ENCODE measurements around the gene DRP2. TPM values are rescaled to one million over a fixed set of nuclear protein-coding genes. Genes with fewer than 3 reads are reported as not detected.

Gene DRP2
- total RNA-seq, 1 experiment from 2014 or later = 0.64 TPM

GRCh38 chrX:101176439-101176838 lies 43.1 kb upstream of the DRP2 start:
- Histone ChIP-seq H3K9ac (ENCODE audit: low read length) (no peak overlapping the region), H2AFZ (ENCODE audit: low read depth, low read length, poor library complexity, severe bottlenecking) (no peak overlapping the region), H3K79me2 (ENCODE audit: insufficient read depth, low read length) (no peaks in the 10 kb centered on the region), H4K20me1 (ENCODE audit: insufficient read depth) (no peaks in the 10 kb centered on the region), H3K4me3 (replicated peaks in 1 of 2; ENCODE audit: low read depth in 1 of 2, low read length in 2 of 2) (no peak overlapping the region), H3K9me3 (ENCODE audit: control insufficient read depth in 1 of 2, insufficient read depth in 1 of 2, low read depth in 1 of 2, low read length in 2 of 2) (no peaks in the 10 kb centered on the region), H3K36me3 (ENCODE audit: control insufficient read depth in 1 of 2, insufficient read depth in 2 of 2, low read length in 2 of 2) (no peaks in the 10 kb centered on the region), H3K9me2 (ENCODE audit: insufficient read depth) (no peaks in the 10 kb centered on the region), H3K27me3 (ENCODE audit: insufficient read depth, low read length) (no peaks in the 10 kb centered on the region), H3K4me1 (ENCODE audit: control insufficient read depth in 1 of 2, insufficient read depth in 2 of 2, low read length in 2 of 2) (no peaks in the 10 kb centered on the region), H3K27ac (ENCODE audit: low read depth, low read length) (no peak overlapping the region), H3K4me2 (ENCODE audit: low read length) (no peak overlapping the region)
- ChIA-PET CTCF (no interaction called here), POLR2A (no interaction called here), RAD21 (ENCODE audit: low non-redundant PET in 1 of 2, low total read pairs in 2 of 2, uncharacterized antibody in 2 of 2, unreplicated experiment in 2 of 2) (no interaction called here)
- no TSS peak for BruUV-seq (replicated peaks)
- intact Hi-C loops (cut with micrococcal nuclease) = no loop called here
- TF ChIP-seq CTCF (IDR thresholded peaks at IDR 0.05 in 2 of 3, conservative IDR thresholded peaks at IDR 0.05 in 1 of 3; ENCODE audit: borderline replicate concordance in 1 of 3, insufficient read depth in 1 of 3, low read depth in 2 of 3, low read length in 2 of 3) (no peak), RAD21 (IDR thresholded peaks at IDR 0.05; ENCODE audit: low read depth) (no peak), SP1 (IDR thresholded peaks at IDR 0.05; ENCODE audit: low read depth) (no peak), SRF (IDR thresholded peaks at IDR 0.05; ENCODE audit: low read depth) (no peak), JUND (IDR thresholded peaks at IDR 0.05) (no peak), EZH2phosphoT487 (IDR thresholded peaks at IDR 0.05; ENCODE audit: borderline replicate concordance) (no peak), ZNF274 (IDR thresholded peaks at IDR 0.05; ENCODE audit: low read depth, low read length) (no peak), ZFX (IDR thresholded peaks at IDR 0.05) (no peak), MAX (IDR thresholded peaks at IDR 0.05) (no peak), POLR2A (IDR thresholded peaks at IDR 0.05; ENCODE audit: borderline replicate concordance, extremely low read depth, insufficient read depth, insufficient read length) (no peak), TCF7L2 (IDR thresholded peaks at IDR 0.05; ENCODE audit: borderline replicate concordance, extremely low read depth, insufficient read depth, insufficient read length) (no peak), POLR2AphosphoS5 (IDR thresholded peaks at IDR 0.05; ENCODE audit: low read depth, low read length) (no peak), ZBTB33 (IDR thresholded peaks at IDR 0.05; ENCODE audit: extremely low read depth, insufficient replicate concordance, low read length) (no peak), ATF3 (IDR thresholded peaks at IDR 0.05) (no peak), REST (IDR thresholded peaks at IDR 0.05; ENCODE audit: low read depth) (no peak), YY1 (IDR thresholded peaks at IDR 0.05; ENCODE audit: extremely low read depth, insufficient replicate concordance, low read depth, low read length) (no peak), ELF1 (IDR thresholded peaks at IDR 0.05; ENCODE audit: borderline replicate concordance, low read depth) (no peak), EZH2 (IDR thresholded peaks at IDR 0.05) (no peak)
- no peak for ATAC-seq
- DNase-seq (ENCODE audit: low read depth, low spot score) = no peak
